ENCODE data around the gene CYP24A1. TPM values are rescaled to one million over a fixed set of nuclear protein-coding genes. Genes with fewer than 3 reads are reported as not detected.

Gene CYP24A1
- total RNA-seq, 4 donors from 2014 or later: 1.0 to 2.5 (median 1.5) TPM; not detected in 1

GRCh38 chr20:54160065-54161007, 13.4 kb downstream of the CYP24A1 start:
- 67% methylated on average over 7 of the region's 7 CpGs for WGBS
- Histone ChIP-seq H3K27me3 (peaks cover 6% of the 10 kb centered on the region), H3K27ac (no peak overlapping the region), H3K4me1 (no peaks in the 10 kb centered on the region), H3K9me3 (no peaks in the 10 kb centered on the region), H3K4me3 (no peak overlapping the region), H3K36me3 (no peaks in the 10 kb centered on the region)
- no peak for DNase-seq (ENCODE audit: low spot score in 2 of 2)
- no peak for TF ChIP-seq CTCF (IDR thresholded peaks at IDR 0.05)
- TF ChIP-seq EP300 (IDR thresholded peaks at IDR 0.05): no peak
- no peak for TF ChIP-seq POLR2A (IDR thresholded peaks at IDR 0.05)
- no peak for TF ChIP-seq POLR2AphosphoS5 (IDR thresholded peaks at IDR 0.05)

- Histone ChIP-seq H3K27me3 (peaks cover 2% of the 10 kb centered on the region), H3K27ac (no peak overlapping the region), H3K4me1 (no peaks in the 10 kb centered on the region), H3K9me3 (no peaks in the 10 kb centered on the region), H3K36me3 (no peaks in the 10 kb centered on the region), H3K4me3 (no peak overlapping the region)
- TF ChIP-seq POLR2AphosphoS5 (IDR thresholded peaks at IDR 0.05): no peak
- TF ChIP-seq POLR2A (IDR thresholded peaks at IDR 0.05): no peak
- TF ChIP-seq EP300 (IDR thresholded peaks at IDR 0.05): no peak
- TF ChIP-seq CTCF (IDR thresholded peaks at IDR 0.05): no peak
- DNase-seq (ENCODE audit: low spot score in 2 of 2): no peak
- WGBS: 77% methylated on average over 8 of the region's 8 CpGs
Observed at GRCh38 chr20:54158856-54159418, 14.8 kb downstream of the CYP24A1 start.

GRCh38 chr20:54158226-54158625, 15.6 kb downstream of the CYP24A1 start:
- 86% methylated on average over 3 of the region's 3 CpGs for WGBS
- Histone ChIP-seq H3K27me3 (no peaks in the 10 kb centered on the region), H3K4me3 (no peak overlapping the region), H3K36me3 (no peaks in the 10 kb centered on the region), H3K4me1 (no peaks in the 10 kb centered on the region), H3K27ac (no peak overlapping the region), H3K9me3 (no peaks in the 10 kb centered on the region)
- no peak for DNase-seq (ENCODE audit: low spot score in 2 of 2)
- TF ChIP-seq POLR2A (IDR thresholded peaks at IDR 0.05) (no peak), EP300 (IDR thresholded peaks at IDR 0.05) (no peak), POLR2AphosphoS5 (IDR thresholded peaks at IDR 0.05) (no peak), CTCF (IDR thresholded peaks at IDR 0.05) (no peak)

- H3K9me3 ChIP-seq: no peaks in the 10 kb centered on the region
- DNase-seq (ENCODE audit: low spot score in 2 of 2): no peak
- peaks cover 6% of the 10 kb centered on the region for H3K4me1 ChIP-seq
- TF ChIP-seq POLR2AphosphoS5 (IDR thresholded peaks at IDR 0.05): no peak
- no peak for TF ChIP-seq EP300 (IDR thresholded peaks at IDR 0.05)
- TF ChIP-seq CTCF (IDR thresholded peaks at IDR 0.05): no peak
- TF ChIP-seq POLR2A (IDR thresholded peaks at IDR 0.05): no peak
- no peak overlapping the region for H3K27ac ChIP-seq
- no peaks in the 10 kb centered on the region for H3K36me3 ChIP-seq
- no peaks in the 10 kb centered on the region for H3K27me3 ChIP-seq
- WGBS: 79% methylated on average over 19 of the region's 19 CpGs
- H3K4me3 ChIP-seq: no peak overlapping the region
Observed at GRCh38 chr20:54156981-54157835, 16.6 kb downstream of the CYP24A1 start.

All from suprapubic skin (tissue), 4 donors.